Gastrocnemius medialis (tissue), 4 donors: ENCODE data around the gene EXOSC10.

Experiments
- CTCF ChIP-seq, 5 experiments: fragments of 450-650 bp in 3 of 5; fragments of 200-600 bp in 2 of 5; sonication (generic) in 2 of 5; IDR thresholded peaks in 4 of 5; conservative IDR thresholded peaks in 1 of 5; 1 replicate in 4 of 5; 2 replicates in 1 of 5; pipeline ENCODE4 v1.5.1; 2016 to 2019; ENCODE audit warnings: antibody characterized with exemption in 5 of 5, mild to moderate bottlenecking in 3 of 5, moderate library complexity in 3 of 5
- POLR2A ChIP-seq, 2 donors: fragments of 450-650 bp; IDR thresholded peaks; one replicate each; pipeline ENCODE4 v1.6.1; 2017; ENCODE audit warnings: antibody characterized with exemption in 2 of 2, mild to moderate bottlenecking in 2 of 2, moderate library complexity in 2 of 2

GRCh38 chr1:11065796-11066195 lies 33.9 kb downstream of the EXOSC10 start:
- no peak for TF ChIP-seq CTCF (IDR thresholded peaks at IDR 0.05 in 4 of 5, conservative IDR thresholded peaks at IDR 0.05 in 1 of 5)
- TF ChIP-seq POLR2A (IDR thresholded peaks at IDR 0.05), result no peak
